Measurements from ENCODE around the gene ARL15. TPM values are rescaled to one million over a fixed set of nuclear protein-coding genes. Genes with fewer than 3 reads are reported as not detected.

ARL15 gene
- total and polyA plus RNA-seq, 9 of the 15 experiments (the other 6 are each of a cell fraction or from before 2014, with no cell fraction given): 18.5 to 80.4 (median 57.0) TPM

DNA sequence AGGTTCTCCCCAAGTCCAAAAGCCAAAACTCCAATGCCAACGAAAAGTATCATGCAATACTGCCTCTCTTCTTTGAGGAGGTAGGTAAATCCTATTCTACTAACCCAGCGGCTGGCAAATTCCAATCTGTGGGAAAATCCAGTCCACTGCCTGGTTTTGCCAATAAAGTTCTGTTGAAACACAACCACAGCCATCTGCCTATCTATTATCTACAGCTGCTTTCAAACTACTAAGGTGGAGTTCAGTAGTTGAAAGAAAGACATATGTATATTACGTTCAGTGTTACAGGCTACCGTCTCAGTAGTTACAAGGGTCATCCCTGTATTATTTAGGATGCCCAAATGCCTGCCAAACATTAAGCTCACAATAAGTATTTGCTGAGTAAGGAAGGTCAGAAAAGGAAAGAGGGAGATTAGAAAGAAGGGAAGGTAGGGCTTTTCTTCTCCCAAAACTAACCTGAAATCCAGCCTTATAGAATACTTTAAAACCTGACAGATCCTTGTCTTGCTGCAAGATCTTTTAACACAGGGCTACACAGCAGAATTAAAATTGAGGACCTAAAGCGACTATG is 16.2 kb downstream of the ARL15 start (continued):
- TF ChIP-seq ZBTB17 (CRISPR knock-in tag; IDR thresholded peaks at IDR 0.05) (no peak), ZBTB1 (CRISPR knock-in tag; IDR thresholded peaks at IDR 0.05; ENCODE audit: borderline replicate concordance, low read depth) (no peak), DNMT1 (IDR thresholded peaks at IDR 0.05) (no peak), TEAD1 (CRISPR knock-in tag; IDR thresholded peaks at IDR 0.05) (no peak), LEF1 (IDR thresholded peaks at IDR 0.05) (0 out of 2 replicates have a peak, but pooled peaks have one; percentile 25), ATF7 (IDR thresholded peaks at IDR 0.05) (0 out of 2 replicates have a peak, but pooled peaks have one; percentile 27), KDM2B (CRISPR knock-in tag; IDR thresholded peaks at IDR 0.05) (no peak), CEBPB (tag; IDR thresholded peaks at IDR 0.05) (no peak), EHMT2 (IDR thresholded peaks at IDR 0.05) (no peak)
- TF ChIP-seq, protein P1, sequence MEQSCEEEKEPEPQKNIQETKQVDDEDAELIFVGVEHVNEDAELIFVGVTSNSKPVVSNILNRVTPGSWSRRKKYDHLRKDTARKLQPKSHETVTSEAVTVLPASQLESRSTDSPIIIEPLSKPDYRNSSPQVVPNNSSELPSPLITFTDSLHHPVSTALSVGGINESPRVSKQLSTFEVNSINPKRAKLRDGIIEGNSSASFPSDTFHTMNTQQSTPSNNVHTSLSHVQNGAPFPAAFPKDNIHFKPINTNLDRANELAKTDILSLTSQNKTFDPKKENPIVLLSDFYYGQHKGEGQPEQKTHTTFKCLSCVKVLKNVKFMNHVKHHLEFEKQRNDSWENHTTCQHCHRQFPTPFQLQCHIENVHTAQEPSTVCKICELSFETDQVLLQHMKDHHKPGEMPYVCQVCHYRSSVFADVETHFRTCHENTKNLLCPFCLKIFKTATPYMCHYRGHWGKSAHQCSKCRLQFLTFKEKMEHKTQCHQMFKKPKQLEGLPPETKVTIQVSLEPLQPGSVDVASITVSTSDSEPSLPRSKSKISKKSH (CRISPR knock-in tag; IDR thresholded peaks at IDR 0.05): no peak
- TF ChIP-seq, protein P2, sequence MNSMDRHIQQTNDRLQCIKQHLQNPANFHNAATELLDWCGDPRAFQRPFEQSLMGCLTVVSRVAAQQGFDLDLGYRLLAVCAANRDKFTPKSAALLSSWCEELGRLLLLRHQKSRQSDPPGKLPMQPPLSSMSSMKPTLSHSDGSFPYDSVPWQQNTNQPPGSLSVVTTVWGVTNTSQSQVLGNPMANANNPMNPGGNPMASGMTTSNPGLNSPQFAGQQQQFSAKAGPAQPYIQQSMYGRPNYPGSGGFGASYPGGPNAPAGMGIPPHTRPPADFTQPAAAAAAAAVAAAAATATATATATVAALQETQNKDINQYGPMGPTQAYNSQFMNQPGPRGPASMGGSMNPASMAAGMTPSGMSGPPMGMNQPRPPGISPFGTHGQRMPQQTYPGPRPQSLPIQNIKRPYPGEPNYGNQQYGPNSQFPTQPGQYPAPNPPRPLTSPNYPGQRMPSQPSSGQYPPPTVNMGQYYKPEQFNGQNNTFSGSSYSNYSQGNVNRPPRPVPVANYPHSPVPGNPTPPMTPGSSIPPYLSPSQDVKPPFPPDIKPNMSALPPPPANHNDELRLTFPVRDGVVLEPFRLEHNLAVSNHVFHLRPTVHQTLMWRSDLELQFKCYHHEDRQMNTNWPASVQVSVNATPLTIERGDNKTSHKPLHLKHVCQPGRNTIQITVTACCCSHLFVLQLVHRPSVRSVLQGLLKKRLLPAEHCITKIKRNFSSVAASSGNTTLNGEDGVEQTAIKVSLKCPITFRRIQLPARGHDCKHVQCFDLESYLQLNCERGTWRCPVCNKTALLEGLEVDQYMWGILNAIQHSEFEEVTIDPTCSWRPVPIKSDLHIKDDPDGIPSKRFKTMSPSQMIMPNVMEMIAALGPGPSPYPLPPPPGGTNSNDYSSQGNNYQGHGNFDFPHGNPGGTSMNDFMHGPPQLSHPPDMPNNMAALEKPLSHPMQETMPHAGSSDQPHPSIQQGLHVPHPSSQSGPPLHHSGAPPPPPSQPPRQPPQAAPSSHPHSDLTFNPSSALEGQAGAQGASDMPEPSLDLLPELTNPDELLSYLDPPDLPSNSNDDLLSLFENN (IDR thresholded peaks at IDR 0.05; ENCODE audit: low read depth in 2 of 2, low read length in 2 of 2): peak in 1 of 2 experiments; percentile 62; a peak in 1 of 4 replicates
- TF ChIP-seq, protein P3, sequence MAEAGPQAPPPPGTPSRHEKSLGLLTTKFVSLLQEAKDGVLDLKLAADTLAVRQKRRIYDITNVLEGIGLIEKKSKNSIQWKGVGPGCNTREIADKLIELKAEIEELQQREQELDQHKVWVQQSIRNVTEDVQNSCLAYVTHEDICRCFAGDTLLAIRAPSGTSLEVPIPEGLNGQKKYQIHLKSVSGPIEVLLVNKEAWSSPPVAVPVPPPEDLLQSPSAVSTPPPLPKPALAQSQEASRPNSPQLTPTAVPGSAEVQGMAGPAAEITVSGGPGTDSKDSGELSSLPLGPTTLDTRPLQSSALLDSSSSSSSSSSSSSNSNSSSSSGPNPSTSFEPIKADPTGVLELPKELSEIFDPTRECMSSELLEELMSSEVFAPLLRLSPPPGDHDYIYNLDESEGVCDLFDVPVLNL (CRISPR knock-in tag; IDR thresholded peaks at IDR 0.05; ENCODE audit: low read depth): no peak
- TF ChIP-seq, protein P4, sequence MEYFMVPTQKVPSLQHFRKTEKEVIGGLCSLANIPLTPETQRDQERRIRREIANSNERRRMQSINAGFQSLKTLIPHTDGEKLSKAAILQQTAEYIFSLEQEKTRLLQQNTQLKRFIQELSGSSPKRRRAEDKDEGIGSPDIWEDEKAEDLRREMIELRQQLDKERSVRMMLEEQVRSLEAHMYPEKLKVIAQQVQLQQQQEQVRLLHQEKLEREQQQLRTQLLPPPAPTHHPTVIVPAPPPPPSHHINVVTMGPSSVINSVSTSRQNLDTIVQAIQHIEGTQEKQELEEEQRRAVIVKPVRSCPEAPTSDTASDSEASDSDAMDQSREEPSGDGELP (CRISPR knock-in tag; IDR thresholded peaks at IDR 0.05; ENCODE audit: borderline replicate concordance): peak; percentile 47; the same call in 1 of the 2 replicates
- TF ChIP-seq, protein P5, sequence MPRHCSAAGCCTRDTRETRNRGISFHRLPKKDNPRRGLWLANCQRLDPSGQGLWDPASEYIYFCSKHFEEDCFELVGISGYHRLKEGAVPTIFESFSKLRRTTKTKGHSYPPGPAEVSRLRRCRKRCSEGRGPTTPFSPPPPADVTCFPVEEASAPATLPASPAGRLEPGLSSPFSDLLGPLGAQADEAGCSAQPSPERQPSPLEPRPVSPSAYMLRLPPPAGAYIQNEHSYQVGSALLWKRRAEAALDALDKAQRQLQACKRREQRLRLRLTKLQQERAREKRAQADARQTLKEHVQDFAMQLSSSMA (CRISPR knock-in tag; IDR thresholded peaks at IDR 0.05): no peak

Data from K562 (cell line).